Neural progenitor cell (in vitro differentiated cells): ENCODE results near the gene TUBA4B. TPM values are rescaled to one million over a fixed set of nuclear protein-coding genes. Genes with fewer than 3 reads are reported as not detected.

Experiments used
- DNase-seq: peaks from one replicate; pipeline ENCODE4 v3.0.0-alpha.2; 2016; ENCODE audit warnings: low spot score
- H2AFZ ChIP-seq: fragments of 200-600 bp; sonication (generic); replicated peaks from 2 replicates; pipeline ENCODE4 v1.6.1; 2016; ENCODE audit warnings: antibody characterized with exemption
- H3F3A ChIP-seq: fragments of 200-600 bp; sonication (generic); 2 replicates; pipeline ENCODE4 v1.6.1; 2016; ENCODE audit warnings: antibody characterized with exemption, low read depth
- H3K27ac ChIP-seq: fragments of 200-600 bp; sonication (generic); 2 replicates; pipeline ENCODE4 v1.5.1; 2016; ENCODE audit warnings: mild to moderate bottlenecking
- H3K27me3 ChIP-seq: fragments of 200-600 bp; sonication (generic); 2 replicates; pipeline ENCODE4 v1.6.1; 2016; ENCODE audit warnings: mild to moderate bottlenecking, moderate library complexity
- H3K36me3 ChIP-seq: fragments of 200-600 bp; sonication (generic); 2 replicates; pipeline ENCODE4 v1.5.1; 2016
- H3K4me1 ChIP-seq: fragments of 200-600 bp; sonication (generic); 2 replicates; pipeline ENCODE4 v1.6.1; 2016; ENCODE audit warnings: mixed run types
- H3K4me2 ChIP-seq: fragments of 200-600 bp; sonication (generic); 2 replicates; pipeline ENCODE4 v1.6.1; 2016
- H3K4me3 ChIP-seq: fragments of 200-600 bp; sonication (generic); 2 replicates; pipeline ENCODE4 v1.5.1; 2016
- H3K79me2 ChIP-seq: fragments of 200-600 bp; sonication (generic); 2 replicates; pipeline ENCODE4 v1.6.1; 2016; ENCODE audit warnings: low read depth
- H3K9ac ChIP-seq: fragments of 200-600 bp; sonication (generic); 2 replicates; pipeline ENCODE4 v1.6.1; 2016
- H3K9me3 ChIP-seq: fragments of 200-600 bp; sonication (generic); 2 replicates; pipeline ENCODE4 v1.5.1; 2016; ENCODE audit warnings: low read depth
- H4K20me1 ChIP-seq: fragments of 200-600 bp; sonication (generic); 2 replicates; pipeline ENCODE4 v1.6.1; 2016; ENCODE audit warnings: low read depth
- H3K27ac Mint-ChIP-seq: 3 replicates; pipeline ENCODE4 v1.8.0; 2021; ENCODE audit warnings: mixed read lengths
- H3K27me3 Mint-ChIP-seq: 2 replicates; pipeline ENCODE4 v1.8.0; 2022; ENCODE audit warnings: low read depth, mild to moderate bottlenecking, inconsistent platforms, moderate library complexity, mixed read lengths; ENCODE audit not compliant: insufficient read depth
- H3K36me3 Mint-ChIP-seq: 3 replicates; pipeline ENCODE4 v1.8.0; 2021; ENCODE audit warnings: mixed read lengths
- H3K4me1 Mint-ChIP-seq: 3 replicates; pipeline ENCODE4 v1.8.0; 2021; ENCODE audit warnings: mixed read lengths
- H3K4me3 Mint-ChIP-seq: 3 replicates; pipeline ENCODE4 v1.8.0; 2021; ENCODE audit warnings: mild to moderate bottlenecking, moderate library complexity, mixed read lengths
- H3K9me3 Mint-ChIP-seq: 3 replicates; pipeline ENCODE4 v1.8.0; 2020; ENCODE audit warnings: mixed read lengths
- CTCF ChIP-seq: fragments of 200-600 bp; sonication (generic); IDR thresholded peaks from 2 replicates; pipeline ENCODE4 v1.5.1; 2017; ENCODE audit warnings: antibody characterized with exemption, mild to moderate bottlenecking
- EZH2 ChIP-seq: fragments of 200-600 bp; sonication (generic); IDR thresholded peaks from 2 replicates; pipeline ENCODE4 v1.6.1; 2017; ENCODE audit warnings: antibody characterized with exemption, mild to moderate bottlenecking, moderate library complexity
- EZH2phosphoT487 ChIP-seq: fragments of 200-600 bp; sonication (generic); IDR thresholded peaks from 2 replicates; pipeline ENCODE4 v1.6.1; 2017; ENCODE audit warnings: antibody characterized with exemption
- total RNA-seq: library from RNA; depleted of rRNA; stranded (reverse); fragments of >200 nt; gene quantifications from 2 replicates; pipeline ENCODE4 v1.2.3, GENCODE V29; 2015; ENCODE audit warnings: low replicate concordance

The TUBA4B gene
- total RNA-seq, 1 donor from 2014 or later = not detected

DNA sequence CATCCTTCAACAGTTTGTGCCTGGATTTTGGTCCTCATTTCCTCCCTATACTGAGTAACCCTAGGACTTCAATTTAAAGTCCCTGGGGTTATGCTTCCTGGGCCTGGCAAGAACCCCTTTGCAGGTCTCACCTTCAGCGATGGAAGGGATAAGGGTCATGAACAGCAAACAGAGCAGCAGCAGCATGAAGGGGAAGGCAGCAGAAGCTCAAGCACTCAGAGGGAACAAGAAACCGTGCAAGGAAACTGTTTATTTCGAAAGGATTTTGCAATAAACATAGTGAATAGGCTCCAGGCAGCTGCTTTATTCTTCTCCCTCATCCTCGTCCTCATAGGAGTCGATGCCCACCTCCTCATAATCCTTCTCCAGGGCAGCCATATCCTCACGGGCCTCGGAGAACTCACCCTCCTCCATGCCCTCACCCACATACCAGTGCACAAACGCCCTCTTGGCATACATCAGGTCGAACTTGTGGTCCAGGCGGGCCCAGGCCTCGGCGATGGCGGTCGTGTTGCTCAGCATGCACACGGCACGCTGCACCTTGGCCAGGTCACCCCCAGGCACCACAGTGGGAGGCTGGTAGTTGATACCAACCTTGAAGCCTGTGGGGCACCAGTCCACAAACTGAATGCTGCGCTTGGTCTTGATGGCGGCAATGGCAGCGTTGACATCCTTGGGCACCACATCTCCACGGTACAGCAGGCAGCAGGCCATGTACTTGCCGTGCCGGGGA lies 2.8 kb upstream of the TUBA4B start:
- no peak overlapping the region for H2AFZ ChIP-seq
- peaks cover 12% of the 10 kb centered on the region for H4K20me1 ChIP-seq
- H3K27ac ChIP-seq = no peak overlapping the region
- peaks cover 3% of the 10 kb centered on the region for H3F3A ChIP-seq
- DNase-seq = no peak
- H3K4me1 Mint-ChIP-seq = peaks cover 20% of the 10 kb centered on the region
- H3K27ac Mint-ChIP-seq = no peak overlapping the region
- no peaks in the 10 kb centered on the region for H3K9me3 ChIP-seq
- H3K4me2 ChIP-seq = no peak overlapping the region
- H3K79me2 ChIP-seq = peaks cover 11% of the 10 kb centered on the region
- H3K4me3 Mint-ChIP-seq = no peak overlapping the region
- H3K27me3 ChIP-seq = peaks cover 44% of the 10 kb centered on the region
- H3K9me3 Mint-ChIP-seq = no peaks in the 10 kb centered on the region
- H3K9ac ChIP-seq = no peak overlapping the region
- no peak for TF ChIP-seq CTCF
- TF ChIP-seq EZH2 = no peak
- TF ChIP-seq EZH2phosphoT487 = no peak
- H3K36me3 ChIP-seq = no peaks in the 10 kb centered on the region
- peaks cover 7% of the 10 kb centered on the region for H3K4me1 ChIP-seq
- H3K27me3 Mint-ChIP-seq = peaks cover 43% of the 10 kb centered on the region
- no peak overlapping the region for H3K4me3 ChIP-seq
- peaks cover 2% of the 10 kb centered on the region for H3K36me3 Mint-ChIP-seq

GRCh38 chr2:219251656-219252055 lies 1.4 kb upstream of the TUBA4B start:
- Histone ChIP-seq H2AFZ (no peak overlapping the region), H4K20me1 (peaks cover 12% of the 10 kb centered on the region), H3K79me2 (no peaks in the 10 kb centered on the region), H3K4me1 (peaks cover 7% of the 10 kb centered on the region), H3K9me3 (no peaks in the 10 kb centered on the region), H3K9ac (no peak overlapping the region), H3K4me2 (no peak overlapping the region), H3K36me3 (no peaks in the 10 kb centered on the region), H3F3A (peaks cover 3% of the 10 kb centered on the region), H3K4me3 (no peak overlapping the region), H3K27ac (no peak overlapping the region), H3K27me3 (peaks cover 58% of the 10 kb centered on the region)
- Mint-ChIP-seq H3K4me3 (no peak overlapping the region), H3K27ac (no peak overlapping the region), H3K27me3 (peaks cover 55% of the 10 kb centered on the region), H3K36me3 (peaks cover 2% of the 10 kb centered on the region), H3K9me3 (no peaks in the 10 kb centered on the region), H3K4me1 (peaks cover 13% of the 10 kb centered on the region)
- TF ChIP-seq CTCF (no peak), EZH2phosphoT487 (no peak), EZH2 (no peak)
- no peak for DNase-seq

- H2AFZ ChIP-seq = no peak overlapping the region
- no peak overlapping the region for H3K4me3 Mint-ChIP-seq
- H3K27ac Mint-ChIP-seq = no peak overlapping the region
- peaks cover 56% of the 10 kb centered on the region for H3K27me3 Mint-ChIP-seq
- no peak overlapping the region for H3K4me2 ChIP-seq
- DNase-seq = no peak
- no peaks in the 10 kb centered on the region for H3K9me3 Mint-ChIP-seq
- TF ChIP-seq EZH2 (no peak), CTCF (no peak), EZH2phosphoT487 (no peak)
- no peak overlapping the region for H3K4me3 ChIP-seq
- H3F3A ChIP-seq = peaks cover 3% of the 10 kb centered on the region
- H4K20me1 ChIP-seq = peaks cover 12% of the 10 kb centered on the region
- H3K4me1 Mint-ChIP-seq = peaks cover 13% of the 10 kb centered on the region
- no peaks in the 10 kb centered on the region for H3K36me3 ChIP-seq
- no peaks in the 10 kb centered on the region for H3K36me3 Mint-ChIP-seq
- H3K79me2 ChIP-seq = no peaks in the 10 kb centered on the region
- H3K9me3 ChIP-seq = no peaks in the 10 kb centered on the region
- H3K27ac ChIP-seq = no peak overlapping the region
- no peak overlapping the region for H3K9ac ChIP-seq
- H3K27me3 ChIP-seq = peaks cover 62% of the 10 kb centered on the region
- peaks cover 7% of the 10 kb centered on the region for H3K4me1 ChIP-seq
These were observed 959 bp upstream of the TUBA4B start for GRCh38 chr2:219252084-219252483.
